Tibial artery (tissue), 4 donors: ENCODE results near the gene INPP5A.
"Not testable (repeated sequence)": the region's sequence is repeated elsewhere in the genome, so short reads cannot be mapped to it uniquely, and the experiment has no call there.

Experiments
- DNase-seq, 2 donors: peaks; one replicate each; pipeline ENCODE4 v3.0.0-alpha.2; 2019
- H3K27ac ChIP-seq, 2 donors: fragments of 200-600 bp; sonication (generic) in 1 of 2; 1 replicate in 1 of 2; 2 replicates in 1 of 2; pipeline ENCODE4 v1.5.1; 2018 to 2019; ENCODE audit warnings: mild to moderate bottlenecking in 1 of 2
- H3K27me3 ChIP-seq, 2 donors: fragments of 200-600 bp; sonication (generic) in 1 of 2; one replicate each; pipeline versions ENCODE4 v1.5.1 to v1.6.0; 2016 to 2019
- H3K36me3 ChIP-seq, 3 donors: fragments of 200-600 bp; sonication (generic) in 2 of 3; one replicate each; pipeline ENCODE4 v1.5.1; 2016 to 2019; ENCODE audit warnings: mild to moderate bottlenecking in 2 of 3
- H3K4me1 ChIP-seq, 4 donors: fragments of 200-600 bp; sonication (generic) in 2 of 4; 1 replicate in 3 of 4; 2 replicates in 1 of 4; pipeline ENCODE4 v1.5.1; 2016 to 2019
- H3K4me3 ChIP-seq, 2 donors: fragments of 200-600 bp; sonication (generic) in 1 of 2; 1 replicate in 1 of 2; 2 replicates in 1 of 2; pipeline ENCODE4 v1.5.1; 2018 to 2019; ENCODE audit warnings: mild to moderate bottlenecking in 2 of 2
- H3K9me3 ChIP-seq, 3 donors: fragments of 200-600 bp; sonication (generic) in 1 of 3; one replicate each; pipeline ENCODE4 v1.5.1; 2016 to 2019
- CTCF ChIP-seq, 2 experiments: fragments of 200-600 bp in 1 of 2; fragments of 450-650 bp in 1 of 2; IDR thresholded peaks; one replicate each; pipeline ENCODE4 v1.5.1; 2017 to 2019; ENCODE audit warnings: antibody characterized with exemption in 2 of 2, mild to moderate bottlenecking in 1 of 2, moderate library complexity in 1 of 2
- intact Hi-C: fragments of 100-400 bp; cut with DNase I; formaldehyde crosslinking; loops from one replicate; pipeline ENCODE4 v1.15.0; 2023; ENCODE audit warnings: low total_unique reads

The INPP5A gene

DNA sequence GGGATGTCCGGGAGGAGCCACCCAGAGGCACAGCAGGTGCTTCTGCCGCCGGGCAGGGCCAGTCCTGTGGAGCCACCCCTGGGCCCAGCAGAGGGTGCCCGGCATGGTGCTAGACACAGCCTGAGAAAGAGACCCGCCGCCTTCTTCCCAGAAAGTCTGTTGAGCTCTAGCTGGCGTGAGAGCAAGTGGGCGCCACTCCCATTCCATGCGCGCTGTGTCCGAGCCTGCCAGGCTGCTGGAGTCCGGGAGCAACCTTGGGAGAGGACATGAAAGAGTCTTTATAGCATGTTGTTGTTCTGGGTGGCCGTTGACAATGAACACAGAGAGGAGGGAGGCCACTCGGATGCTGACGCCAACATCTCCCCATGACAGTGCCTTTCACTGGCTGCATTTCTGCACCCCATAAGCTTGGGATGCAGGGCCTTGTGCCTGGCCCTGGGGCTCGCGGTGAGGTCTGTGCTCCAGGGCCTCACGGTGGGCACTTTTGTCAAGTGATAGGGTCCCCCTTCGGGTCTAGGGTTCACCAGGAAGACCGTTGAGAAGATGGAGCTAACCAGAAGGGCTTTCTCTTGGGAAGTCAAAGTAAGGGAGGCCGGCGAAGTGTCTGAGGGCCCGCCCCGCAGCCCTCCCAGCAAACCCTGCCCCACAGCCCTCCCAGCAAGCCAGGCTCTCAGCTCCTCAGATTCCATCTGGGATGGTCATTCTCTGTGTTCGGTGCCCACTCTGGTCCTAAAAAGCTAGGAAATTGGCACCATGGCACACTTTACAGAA, 201.1 kb downstream of the INPP5A start:
- H3K36me3 ChIP-seq: peaks cover 0 to 63% (median 37%) of the 10 kb centered on the region in 3 donors
- no peak for TF ChIP-seq CTCF (IDR thresholded peaks at IDR 0.05)
- H3K4me1 ChIP-seq: no peaks in the 10 kb centered on the region
- intact Hi-C loops: no loop called here
- no peaks in the 10 kb centered on the region for H3K9me3 ChIP-seq
- H3K27ac ChIP-seq: no peak overlapping the region
- no peak for DNase-seq
- H3K4me3 ChIP-seq: no peak overlapping the region
- H3K27me3 ChIP-seq: no peaks in the 10 kb centered on the region

DNA sequence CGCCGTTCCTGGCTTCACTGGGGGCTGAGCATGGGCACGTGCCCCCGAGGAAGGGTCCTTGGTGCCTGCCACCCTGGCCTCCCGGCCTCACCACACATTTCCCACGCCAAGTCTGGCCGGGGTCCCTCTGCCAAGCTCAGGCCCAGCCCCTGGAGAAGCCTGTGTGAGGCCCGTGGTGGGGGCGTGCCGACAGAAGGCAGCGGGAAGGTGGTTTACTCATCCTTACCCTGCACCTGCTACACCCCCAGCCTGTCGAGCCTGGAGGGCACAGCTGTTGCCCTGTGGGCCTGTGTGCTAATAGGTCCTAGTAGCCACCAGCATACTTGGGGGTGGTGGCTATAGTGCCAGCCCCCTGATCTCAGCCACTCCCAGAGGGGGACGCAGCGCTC, 201.6 kb downstream of the INPP5A start:
- no peak overlapping the region for H3K4me3 ChIP-seq
- intact Hi-C loops: no loop called here
- TF ChIP-seq CTCF (IDR thresholded peaks at IDR 0.05): no peak
- no peaks in the 10 kb centered on the region for H3K27me3 ChIP-seq
- H3K36me3 ChIP-seq: peaks cover 0 to 61% (median 36%) of the 10 kb centered on the region in 3 donors
- no peak for DNase-seq
- H3K27ac ChIP-seq: no peak overlapping the region
- no peaks in the 10 kb centered on the region for H3K4me1 ChIP-seq
- H3K9me3 ChIP-seq: no peaks in the 10 kb centered on the region

DNA sequence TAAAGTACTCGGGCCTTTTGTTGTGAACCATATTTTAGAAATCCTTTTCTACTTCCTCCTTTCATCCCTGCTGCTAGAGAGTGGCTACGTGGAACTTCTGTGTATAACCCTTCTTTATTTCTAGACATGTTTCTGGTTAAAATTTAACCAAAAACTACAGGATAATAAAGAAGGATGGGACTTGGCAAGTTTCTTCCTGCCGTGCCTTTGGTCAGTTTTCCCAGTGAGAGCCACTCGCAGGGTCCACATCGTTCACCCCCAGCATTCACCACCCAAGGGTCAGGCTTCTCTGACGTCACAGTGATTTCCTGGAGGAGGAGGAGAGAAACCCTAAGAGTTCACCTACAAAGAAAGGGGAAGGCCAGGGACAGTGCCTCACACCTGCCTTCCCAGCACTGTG, 203.0 kb downstream of the INPP5A start:
- H3K4me3 ChIP-seq: no peak overlapping the region
- H3K27ac ChIP-seq: no peak overlapping the region
- no peaks in the 10 kb centered on the region for H3K4me1 ChIP-seq
- intact Hi-C loops: no loop called here
- H3K9me3 ChIP-seq: no peaks in the 10 kb centered on the region
- H3K36me3 ChIP-seq: peaks cover 3 to 55% (median 36%) of the 10 kb centered on the region in 3 donors
- H3K27me3 ChIP-seq: no peaks in the 10 kb centered on the region
- no peak for TF ChIP-seq CTCF (IDR thresholded peaks at IDR 0.05)
- no peak for DNase-seq

- no peak overlapping the region for H3K4me3 ChIP-seq
- H3K36me3 ChIP-seq: peaks cover 3 to 42% (median 26%) of the 10 kb centered on the region in 3 donors
- no peak overlapping the region for H3K27ac ChIP-seq
- no peak for DNase-seq
- H3K27me3 ChIP-seq: no peaks in the 10 kb centered on the region
- H3K4me1 ChIP-seq: no peaks in the 10 kb centered on the region
- H3K9me3 ChIP-seq: no peaks in the 10 kb centered on the region
- intact Hi-C loops: no loop called here
- TF ChIP-seq CTCF (IDR thresholded peaks at IDR 0.05): no peak
Observed at GRCh38 chr10:132742167-132742836, 204.7 kb downstream of the INPP5A start.

- DNase-seq: no peak
- intact Hi-C loops: no loop called here
- H3K4me3 ChIP-seq: no peak overlapping the region
- no peak for TF ChIP-seq CTCF (IDR thresholded peaks at IDR 0.05)
- no peaks in the 10 kb centered on the region for H3K4me1 ChIP-seq
- no peaks in the 10 kb centered on the region for H3K27me3 ChIP-seq
- H3K36me3 ChIP-seq: peaks cover 3 to 42% (median 26%) of the 10 kb centered on the region in 3 donors
- no peaks in the 10 kb centered on the region for H3K9me3 ChIP-seq
- H3K27ac ChIP-seq: no peak overlapping the region
Observed at GRCh38 chr10:132742837-132743194, 205.2 kb downstream of the INPP5A start.

- H3K4me1 ChIP-seq, intact Hi-C loops, H3K9me3 ChIP-seq, H3K4me3 ChIP-seq, H3K27ac ChIP-seq, DNase-seq, H3K27me3 ChIP-seq: not testable (repeated sequence)
- peaks cover 3 to 42% (median 26%) of the 10 kb centered on the region in 3 donors for H3K36me3 ChIP-seq
Observed at GRCh38 chr10:132743196-132743924, 205.8 kb downstream of the INPP5A start.
